Neural progenitor cell (in vitro differentiated cells): ENCODE results near the gene ATP8A1. TPM values are rescaled to one million over a fixed set of nuclear protein-coding genes. Genes with fewer than 3 reads are reported as not detected.

ENCODE experiments used
- DNase-seq: peaks from one replicate; pipeline ENCODE4 v3.0.0-alpha.2; 2016; ENCODE audit warnings: low spot score
- H2AFZ ChIP-seq: fragments of 200-600 bp; sonication (generic); replicated peaks from 2 replicates; pipeline ENCODE4 v1.6.1; 2016; ENCODE audit warnings: antibody characterized with exemption
- H3F3A ChIP-seq: fragments of 200-600 bp; sonication (generic); 2 replicates; pipeline ENCODE4 v1.6.1; 2016; ENCODE audit warnings: antibody characterized with exemption, low read depth
- H3K27ac ChIP-seq: fragments of 200-600 bp; sonication (generic); 2 replicates; pipeline ENCODE4 v1.5.1; 2016; ENCODE audit warnings: mild to moderate bottlenecking
- H3K27me3 ChIP-seq: fragments of 200-600 bp; sonication (generic); 2 replicates; pipeline ENCODE4 v1.6.1; 2016; ENCODE audit warnings: mild to moderate bottlenecking, moderate library complexity
- H3K36me3 ChIP-seq: fragments of 200-600 bp; sonication (generic); 2 replicates; pipeline ENCODE4 v1.5.1; 2016
- H3K4me1 ChIP-seq: fragments of 200-600 bp; sonication (generic); 2 replicates; pipeline ENCODE4 v1.6.1; 2016; ENCODE audit warnings: mixed run types
- H3K4me2 ChIP-seq: fragments of 200-600 bp; sonication (generic); 2 replicates; pipeline ENCODE4 v1.6.1; 2016
- H3K4me3 ChIP-seq: fragments of 200-600 bp; sonication (generic); 2 replicates; pipeline ENCODE4 v1.5.1; 2016
- H3K79me2 ChIP-seq: fragments of 200-600 bp; sonication (generic); 2 replicates; pipeline ENCODE4 v1.6.1; 2016; ENCODE audit warnings: low read depth
- H3K9ac ChIP-seq: fragments of 200-600 bp; sonication (generic); 2 replicates; pipeline ENCODE4 v1.6.1; 2016
- H3K9me3 ChIP-seq: fragments of 200-600 bp; sonication (generic); 2 replicates; pipeline ENCODE4 v1.5.1; 2016; ENCODE audit warnings: low read depth
- H4K20me1 ChIP-seq: fragments of 200-600 bp; sonication (generic); 2 replicates; pipeline ENCODE4 v1.6.1; 2016; ENCODE audit warnings: low read depth
- H3K27ac Mint-ChIP-seq: 3 replicates; pipeline ENCODE4 v1.8.0; 2021; ENCODE audit warnings: mixed read lengths
- H3K27me3 Mint-ChIP-seq: 2 replicates; pipeline ENCODE4 v1.8.0; 2022; ENCODE audit warnings: low read depth, mild to moderate bottlenecking, inconsistent platforms, moderate library complexity, mixed read lengths; ENCODE audit not compliant: insufficient read depth
- H3K36me3 Mint-ChIP-seq: 3 replicates; pipeline ENCODE4 v1.8.0; 2021; ENCODE audit warnings: mixed read lengths
- H3K4me1 Mint-ChIP-seq: 3 replicates; pipeline ENCODE4 v1.8.0; 2021; ENCODE audit warnings: mixed read lengths
- H3K4me3 Mint-ChIP-seq: 3 replicates; pipeline ENCODE4 v1.8.0; 2021; ENCODE audit warnings: mild to moderate bottlenecking, moderate library complexity, mixed read lengths
- H3K9me3 Mint-ChIP-seq: 3 replicates; pipeline ENCODE4 v1.8.0; 2020; ENCODE audit warnings: mixed read lengths
- EZH2 ChIP-seq: fragments of 200-600 bp; sonication (generic); IDR thresholded peaks from 2 replicates; pipeline ENCODE4 v1.6.1; 2017; ENCODE audit warnings: antibody characterized with exemption, mild to moderate bottlenecking, moderate library complexity
- EZH2phosphoT487 ChIP-seq: fragments of 200-600 bp; sonication (generic); IDR thresholded peaks from 2 replicates; pipeline ENCODE4 v1.6.1; 2017; ENCODE audit warnings: antibody characterized with exemption
- total RNA-seq: library from RNA; depleted of rRNA; stranded (reverse); fragments of >200 nt; gene quantifications from 2 replicates; pipeline ENCODE4 v1.2.3, GENCODE V29; 2015; ENCODE audit warnings: low replicate concordance
- TF ChIP-seq, protein P1 (sequence below): fragments of 200-600 bp; sonication (generic); IDR thresholded peaks from 2 replicates; pipeline ENCODE4 v1.5.1; 2017; ENCODE audit warnings: antibody characterized with exemption, mild to moderate bottlenecking

ATP8A1 gene
- total RNA-seq, 1 donor from 2014 or later, result 46.1 TPM

DNA sequence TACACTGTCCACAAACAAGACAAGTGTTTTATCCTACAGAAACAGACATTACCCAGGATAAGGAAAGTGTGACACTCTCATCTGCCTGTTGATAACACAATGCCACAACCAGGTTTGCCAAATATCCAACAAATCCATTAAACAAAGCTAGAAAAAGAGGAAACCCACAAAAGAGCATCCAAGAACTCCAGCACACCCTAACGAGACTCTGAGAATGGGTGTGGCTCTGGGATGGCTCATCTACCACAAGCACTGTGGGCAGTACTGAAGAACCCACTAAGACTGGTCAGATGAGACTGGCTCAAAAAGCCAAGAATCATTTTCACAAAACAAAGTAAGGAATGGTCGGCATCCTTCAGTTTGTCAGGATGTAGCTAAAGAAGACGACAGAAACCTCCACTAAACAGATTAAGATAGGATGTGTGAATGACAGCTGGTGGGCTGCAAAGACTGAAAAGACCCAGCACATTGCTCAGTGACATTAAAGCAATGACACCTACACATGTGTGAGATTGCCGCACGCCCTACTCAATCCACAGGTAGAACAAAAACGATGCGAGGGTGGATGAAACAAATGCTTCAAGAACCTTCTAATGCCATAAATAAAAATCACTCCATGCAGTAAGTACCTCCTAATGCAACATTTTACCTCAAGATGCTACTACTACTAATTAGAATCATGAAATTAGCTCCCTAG lies 14.7 kb downstream of the ATP8A1 start:
- Histone ChIP-seq H3K9me3 (no peaks in the 10 kb centered on the region), H2AFZ (no peak overlapping the region), H3K27ac (no peak overlapping the region), H3K4me2 (no peak overlapping the region), H3K79me2 (peaks cover 50% of the 10 kb centered on the region), H3K36me3 (no peaks in the 10 kb centered on the region), H3K4me3 (no peak overlapping the region), H3K27me3 (no peaks in the 10 kb centered on the region), H3K4me1 (peaks cover 42% of the 10 kb centered on the region), H3F3A (no peaks in the 10 kb centered on the region), H3K9ac (no peak overlapping the region), H4K20me1 (no peaks in the 10 kb centered on the region)
- Mint-ChIP-seq H3K27ac (no peak overlapping the region), H3K27me3 (no peaks in the 10 kb centered on the region), H3K4me3 (no peak overlapping the region), H3K36me3 (no peaks in the 10 kb centered on the region), H3K4me1 (peaks cover 14% of the 10 kb centered on the region), H3K9me3 (no peaks in the 10 kb centered on the region)
- no peak for DNase-seq
- TF ChIP-seq EZH2 (no peak), EZH2phosphoT487 (no peak)
- TF ChIP-seq, protein P1, sequence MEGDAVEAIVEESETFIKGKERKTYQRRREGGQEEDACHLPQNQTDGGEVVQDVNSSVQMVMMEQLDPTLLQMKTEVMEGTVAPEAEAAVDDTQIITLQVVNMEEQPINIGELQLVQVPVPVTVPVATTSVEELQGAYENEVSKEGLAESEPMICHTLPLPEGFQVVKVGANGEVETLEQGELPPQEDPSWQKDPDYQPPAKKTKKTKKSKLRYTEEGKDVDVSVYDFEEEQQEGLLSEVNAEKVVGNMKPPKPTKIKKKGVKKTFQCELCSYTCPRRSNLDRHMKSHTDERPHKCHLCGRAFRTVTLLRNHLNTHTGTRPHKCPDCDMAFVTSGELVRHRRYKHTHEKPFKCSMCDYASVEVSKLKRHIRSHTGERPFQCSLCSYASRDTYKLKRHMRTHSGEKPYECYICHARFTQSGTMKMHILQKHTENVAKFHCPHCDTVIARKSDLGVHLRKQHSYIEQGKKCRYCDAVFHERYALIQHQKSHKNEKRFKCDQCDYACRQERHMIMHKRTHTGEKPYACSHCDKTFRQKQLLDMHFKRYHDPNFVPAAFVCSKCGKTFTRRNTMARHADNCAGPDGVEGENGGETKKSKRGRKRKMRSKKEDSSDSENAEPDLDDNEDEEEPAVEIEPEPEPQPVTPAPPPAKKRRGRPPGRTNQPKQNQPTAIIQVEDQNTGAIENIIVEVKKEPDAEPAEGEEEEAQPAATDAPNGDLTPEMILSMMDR, result no peak

DNA sequence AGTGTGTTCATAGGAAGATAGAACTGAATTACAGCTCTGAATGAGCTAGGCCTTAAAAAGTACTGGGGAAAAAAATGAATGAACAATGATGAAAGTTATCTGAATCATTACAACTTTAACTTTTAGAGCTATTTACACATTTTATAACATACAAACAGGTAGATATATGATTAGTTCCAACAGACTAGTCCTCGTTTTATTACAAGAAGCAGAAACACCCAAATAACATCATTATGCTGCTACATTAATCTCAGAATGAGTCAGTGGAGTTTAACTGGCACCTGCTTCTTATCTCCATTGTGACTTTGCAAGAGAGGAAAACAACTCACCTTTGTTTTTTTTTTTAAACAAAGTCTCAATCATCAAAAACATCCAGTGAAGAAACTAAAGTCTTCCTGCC lies 15.2 kb downstream of the ATP8A1 start:
- no peak overlapping the region for H3K9ac ChIP-seq
- H3K9me3 ChIP-seq, result no peaks in the 10 kb centered on the region
- peaks cover 47% of the 10 kb centered on the region for H3K4me1 ChIP-seq
- H3K4me2 ChIP-seq, result no peak overlapping the region
- Mint-ChIP-seq H3K9me3 (no peaks in the 10 kb centered on the region), H3K4me1 (peaks cover 20% of the 10 kb centered on the region), H3K4me3 (no peak overlapping the region), H3K27ac (no peak overlapping the region), H3K27me3 (no peaks in the 10 kb centered on the region), H3K36me3 (no peaks in the 10 kb centered on the region)
- peaks cover 3% of the 10 kb centered on the region for H3F3A ChIP-seq
- H3K27me3 ChIP-seq, result no peaks in the 10 kb centered on the region
- H3K27ac ChIP-seq, result no peak overlapping the region
- H4K20me1 ChIP-seq, result no peaks in the 10 kb centered on the region
- H2AFZ ChIP-seq, result no peak overlapping the region
- H3K79me2 ChIP-seq, result peaks cover 50% of the 10 kb centered on the region
- no peak overlapping the region for H3K4me3 ChIP-seq
- DNase-seq, result no peak
- no peaks in the 10 kb centered on the region for H3K36me3 ChIP-seq
- TF ChIP-seq, protein P1, result no peak
- TF ChIP-seq EZH2 (no peak), EZH2phosphoT487 (no peak)

DNA sequence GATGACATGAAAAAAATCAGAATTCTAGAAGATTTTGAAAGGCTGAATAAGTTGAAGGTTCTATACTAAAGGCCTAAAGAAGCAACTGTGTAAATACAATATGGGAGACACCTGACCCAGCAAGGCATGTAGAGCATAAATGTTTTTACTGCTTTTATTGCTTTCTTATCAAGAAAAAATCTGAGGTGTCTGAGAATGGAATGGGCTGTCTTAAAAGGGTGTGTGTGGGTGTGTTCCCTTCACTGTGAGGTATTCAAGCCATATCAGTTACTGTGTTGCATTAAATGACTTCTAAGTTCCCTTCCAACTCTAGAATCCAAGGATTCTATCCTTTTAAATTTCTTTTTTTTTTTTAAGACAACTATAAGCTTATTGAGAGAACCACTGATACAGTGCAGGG lies 15.7 kb downstream of the ATP8A1 start:
- Histone ChIP-seq H3K36me3 (no peaks in the 10 kb centered on the region), H4K20me1 (no peaks in the 10 kb centered on the region), H3K9me3 (no peaks in the 10 kb centered on the region), H3K27me3 (no peaks in the 10 kb centered on the region), H3K4me1 (peaks cover 52% of the 10 kb centered on the region), H3K27ac (no peak overlapping the region), H3K4me3 (no peak overlapping the region), H3F3A (peaks cover 8% of the 10 kb centered on the region), H3K79me2 (peaks cover 45% of the 10 kb centered on the region), H3K4me2 (no peak overlapping the region), H3K9ac (no peak overlapping the region), H2AFZ (no peak overlapping the region)
- DNase-seq, result no peak
- Mint-ChIP-seq H3K36me3 (no peaks in the 10 kb centered on the region), H3K27me3 (no peaks in the 10 kb centered on the region), H3K9me3 (no peaks in the 10 kb centered on the region), H3K4me3 (no peak overlapping the region), H3K27ac (no peak overlapping the region), H3K4me1 (peaks cover 25% of the 10 kb centered on the region)
- TF ChIP-seq, protein P1, result no peak
- TF ChIP-seq EZH2 (no peak), EZH2phosphoT487 (no peak)
